Measurements from ENCODE around the gene BCAS1.

- no peak for TF ChIP-seq EP300 (IDR thresholded peaks at IDR 0.05; ENCODE audit: borderline replicate concordance in 1 of 2, control insufficient read depth in 1 of 2, low read depth in 2 of 2, low read length in 2 of 2)
- no peak for TF ChIP-seq NFIC (IDR thresholded peaks at IDR 0.05; ENCODE audit: low read depth, low read length)
- no peak for TF ChIP-seq CREB1 (IDR thresholded peaks at IDR 0.05; ENCODE audit: low read depth)
These were observed 131.2 kb downstream of the BCAS1 start for GRCh38 chr20:53939190-53939571.
